ENCODE results near the gene DTWD2. TPM values are rescaled to one million over a fixed set of nuclear protein-coding genes. Genes with fewer than 3 reads are reported as not detected.
A peak's percentile ranks its signal among the peaks of the same experiment; 100 is the strongest.

The DTWD2 gene
- 1 to 10 TPM; 5.8 to 7.8 (median 6.1) TPM for polyA plus RNA-seq (ENCODE audit: insufficient read depth in 1 of 5, insufficient read length in 5 of 5, low replicate concordance in 1 of 5)
- long read RNA-seq, donor 1, partial matches to known transcripts, result 0 of 3 reads
- long read RNA-seq, donor 1, other reads (novel, unspliced or antisense), result 0 of 3 reads
- long read RNA-seq, donor 2, partial matches to known transcripts, result 0 of 1 reads
- long read RNA-seq, donor 2, other reads (novel, unspliced or antisense), result 0 of 1 reads
- long read RNA-seq, donor 3, partial matches to known transcripts, result 0 of 2 reads
- long read RNA-seq, donor 3, other reads (novel, unspliced or antisense), result 0 of 2 reads
- long read RNA-seq, donor 4, partial matches to known transcripts, result 0 of 1 reads
- long read RNA-seq, donor 4, other reads (novel, unspliced or antisense), result 0 of 1 reads
- long read RNA-seq, donor 5, full-length matches to known transcripts, result 1 of 8 reads
- long read RNA-seq, donor 5, partial matches to known transcripts, result 7 of 8 reads
- long read RNA-seq, donor 5, other reads (novel, unspliced or antisense), result 0 of 8 reads
- long read RNA-seq, donor 6, partial matches to known transcripts, result 8 of 9 reads
- long read RNA-seq, donor 6, other reads (novel, unspliced or antisense), result 0 of 9 reads
- long read RNA-seq, donor 7, partial matches to known transcripts, result 673 of 675 reads
- long read RNA-seq, donor 7, other reads (novel, unspliced or antisense), result 0 of 675 reads
- long read RNA-seq, donor 8, partial matches to known transcripts, result 0 of 2 reads
- long read RNA-seq, donor 8, other reads (novel, unspliced or antisense), result 0 of 2 reads

DNA sequence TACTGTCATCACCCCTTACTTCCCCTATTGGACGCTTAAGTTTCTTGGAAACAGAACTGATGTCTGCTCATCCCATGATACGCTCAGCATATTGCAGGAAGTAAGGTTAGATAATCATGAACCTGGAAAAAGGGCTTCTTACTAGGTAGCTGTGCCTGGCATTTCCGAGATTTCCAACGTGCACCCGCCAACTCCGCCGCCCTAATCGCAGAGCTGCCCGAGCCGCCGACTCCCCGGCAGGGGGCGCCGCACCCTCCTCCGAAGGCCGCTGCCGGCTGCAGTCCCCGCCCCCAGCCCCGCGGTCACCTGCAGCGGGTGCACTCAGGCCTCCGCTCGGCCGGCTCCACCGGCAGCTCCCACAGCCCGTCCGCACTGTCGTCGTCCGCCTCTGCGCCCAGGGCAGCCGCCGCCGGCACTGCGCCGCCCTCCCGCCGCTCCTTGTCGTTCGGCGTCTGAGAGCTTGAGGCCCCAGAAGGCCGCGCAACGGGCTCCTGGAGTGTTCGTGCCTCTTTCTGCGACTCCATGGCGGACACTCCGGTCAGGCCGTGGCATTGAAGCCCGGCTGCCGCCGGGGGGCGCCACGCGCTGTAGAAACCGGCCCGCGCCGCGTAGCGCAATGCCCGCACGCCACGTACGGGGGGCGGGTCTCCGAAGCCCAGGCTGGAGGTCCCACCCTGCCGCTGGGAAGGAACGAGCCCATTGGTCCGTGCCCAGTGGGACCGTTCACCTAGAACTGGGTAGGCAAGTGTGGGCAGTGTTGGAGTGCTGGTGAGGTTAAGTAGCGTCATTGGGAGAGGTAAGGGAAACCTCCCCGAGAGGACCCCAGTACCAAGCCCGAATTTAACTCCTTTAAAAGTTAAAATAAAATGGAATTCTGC lies at the start of gene DTWD2:
Gene DTWD2 (minus strand): TSS at position 560 of the 878 bp plus-strand sequence. CDS start 36 bp downstream, at position 524.
- DNase-seq, result peak; percentile 94 to 96

DNA sequence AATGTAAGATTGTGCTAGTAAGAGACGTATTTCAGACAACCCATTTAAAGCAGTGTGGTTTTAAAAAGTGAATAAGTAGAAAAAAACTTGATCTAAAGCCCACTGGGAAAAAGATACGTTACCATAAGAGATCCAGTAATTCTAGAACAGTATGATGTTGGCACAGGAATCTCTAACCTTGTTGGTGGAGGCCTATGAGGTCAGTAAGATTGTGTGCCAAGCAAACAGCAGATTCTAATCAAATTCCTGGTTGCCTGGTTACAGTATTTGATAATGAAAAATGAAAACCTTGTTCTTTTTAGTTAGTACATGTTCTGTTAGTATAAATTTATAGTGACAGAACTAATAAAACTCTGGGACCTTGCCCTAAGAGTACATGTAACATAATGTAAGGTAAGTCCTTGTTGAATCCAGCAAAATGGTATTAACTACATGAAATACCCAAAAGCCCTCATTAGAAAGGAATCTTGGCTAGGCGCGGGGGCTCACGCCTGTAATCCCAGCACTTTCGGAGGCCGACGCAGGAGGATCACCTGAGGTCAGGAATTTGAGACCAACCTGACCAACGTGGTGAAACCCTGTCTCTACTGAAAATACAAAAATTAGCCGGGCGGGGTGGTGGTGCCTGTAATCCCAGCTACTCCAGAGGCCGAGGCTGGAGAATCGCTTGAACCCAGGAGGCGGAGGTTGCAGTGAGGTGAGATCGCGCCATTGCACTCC lies 49.3 kb upstream of the DTWD2 start:
- peak in 1 of 2 donors; percentile 16 for DNase-seq

GRCh38 chr5:119036101-119036762 lies 47.9 kb upstream of the DTWD2 start:
- DNase-seq, result no peak

- no peak for DNase-seq
Measured at GRCh38 chr5:119033135-119033534, 44.8 kb upstream of the DTWD2 start.

DNA sequence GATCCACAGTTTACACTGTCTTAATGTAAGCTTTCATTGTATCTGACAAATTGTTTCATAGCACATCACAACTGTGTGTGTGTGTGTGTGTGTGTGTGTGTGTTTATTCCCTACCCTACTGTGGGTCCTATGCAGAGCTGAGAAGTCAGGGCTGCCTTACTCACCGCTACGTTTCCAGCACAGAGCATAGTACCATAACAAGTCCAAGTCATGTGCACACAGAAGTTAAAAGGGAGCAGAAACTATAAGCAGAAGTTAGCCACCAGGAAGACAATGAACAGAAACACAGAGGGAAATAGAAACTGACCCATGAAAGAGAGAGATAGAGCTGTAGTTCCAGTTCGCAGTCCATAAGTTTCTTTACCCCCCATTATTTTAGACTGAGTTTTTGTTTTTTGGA lies 44.3 kb upstream of the DTWD2 start:
- no peak for DNase-seq

GRCh38 chr5:119031905-119032304 lies 43.6 kb upstream of the DTWD2 start:
- no peak for DNase-seq

GRCh38 chr5:119031011-119031886 lies 42.9 kb upstream of the DTWD2 start:
- no peak for DNase-seq

DNA sequence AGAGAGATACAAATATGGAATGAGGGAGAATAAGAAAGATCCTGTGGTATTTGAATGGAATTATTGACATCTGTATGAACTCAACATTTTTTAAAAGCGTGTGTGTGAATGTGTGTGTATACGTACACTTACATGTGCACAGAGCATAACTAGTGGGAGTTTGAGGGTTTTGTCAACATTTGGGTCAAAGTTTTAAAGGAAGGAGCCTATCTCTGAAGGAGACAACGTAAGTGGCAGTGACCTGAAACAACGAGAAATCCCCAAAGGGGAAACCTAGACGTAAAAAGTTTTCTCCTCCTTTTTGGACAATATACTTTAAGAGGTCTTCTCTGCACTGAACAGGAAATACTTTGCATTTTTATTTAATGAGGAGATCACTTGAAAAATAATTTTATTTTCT lies 40.2 kb upstream of the DTWD2 start:
- no peak for DNase-seq

- no peak for DNase-seq
Measured at GRCh38 chr5:119022773-119023172, 34.4 kb upstream of the DTWD2 start.

- peak; percentile 10 to 24 for DNase-seq
Measured at GRCh38 chr5:119022017-119022745, 33.8 kb upstream of the DTWD2 start.

- no peak for DNase-seq
Measured at GRCh38 chr5:119021149-119021732, 32.9 kb upstream of the DTWD2 start.

DNA sequence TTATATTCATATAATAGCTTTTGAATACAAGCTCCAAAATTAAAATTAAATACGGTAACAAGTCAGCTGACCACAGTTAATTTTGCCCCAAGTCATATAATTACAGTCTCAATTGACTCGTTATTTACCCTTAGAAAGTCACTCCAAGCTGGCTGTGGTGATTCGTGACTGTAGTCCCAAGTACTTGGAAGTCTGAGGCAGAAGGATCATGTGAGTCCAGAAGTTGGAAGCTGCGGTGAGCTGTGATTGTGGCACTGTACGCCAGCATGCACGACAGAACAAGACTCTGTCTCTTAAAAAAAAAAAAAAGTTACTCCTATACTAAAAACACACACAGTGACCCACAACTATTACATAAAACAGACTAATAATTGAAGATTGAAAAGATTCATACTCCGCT lies 31.6 kb upstream of the DTWD2 start:
- no peak for DNase-seq

GRCh38 chr5:119019501-119019900 lies 31.2 kb upstream of the DTWD2 start:
- DNase-seq, result no peak

GRCh38 chr5:119017994-119018393 lies 29.6 kb upstream of the DTWD2 start:
- DNase-seq, result no peak

GRCh38 chr5:119016125-119016774 lies 27.9 kb upstream of the DTWD2 start:
- DNase-seq, result no peak

GRCh38 chr5:119011186-119011585 lies 22.8 kb upstream of the DTWD2 start:
- no peak for DNase-seq

DNA sequence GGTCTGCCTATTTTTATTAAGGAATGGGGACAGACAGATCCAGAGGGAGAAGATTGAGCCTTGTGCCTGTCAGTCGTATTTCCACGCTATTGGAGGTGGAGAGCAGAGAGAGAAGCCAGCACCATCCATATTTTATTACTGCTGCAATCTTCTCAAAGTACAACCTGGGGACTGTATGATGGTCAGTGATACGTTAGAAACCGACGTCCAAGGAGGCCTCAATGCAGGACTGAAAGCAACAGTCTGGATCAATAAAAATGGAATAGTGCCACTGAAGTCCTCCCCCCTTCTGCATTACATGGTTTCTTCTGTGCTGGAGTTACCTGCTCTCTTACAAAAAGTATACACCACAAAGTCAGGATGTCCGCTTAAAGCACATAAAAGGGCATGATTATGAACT lies 21.9 kb upstream of the DTWD2 start:
- DNase-seq, result no peak

- no peak for DNase-seq
Measured at GRCh38 chr5:119009131-119009530, 20.8 kb upstream of the DTWD2 start.

Measured in right lung (tissue), 10 donors.